ENCODE results near the gene ARHGEF6. TPM values are rescaled to one million over a fixed set of nuclear protein-coding genes. Genes with fewer than 3 reads are reported as not detected.
"Not testable (repeated sequence)": the region's sequence is repeated elsewhere in the genome, so short reads cannot be mapped to it uniquely, and the experiment has no call there.

ARHGEF6 gene
- total and polyA plus RNA-seq, 4 donors, result 4.9 to 22.4 (median 15.5) TPM

GRCh38 chrX:136778916-136779315, 1.8 kb downstream of the ARHGEF6 start:
- H3K4me3 ChIP-seq, result no peak overlapping the region
- peaks cover 0 to 8% (median 7%) of the 10 kb centered on the region in 3 donors for H3K27me3 ChIP-seq (ENCODE audit: control insufficient read depth in 3 of 3, insufficient read depth in 3 of 3, low read length in 2 of 3)
- H3K9me3 ChIP-seq (ENCODE audit: control insufficient read depth in 4 of 4, insufficient read depth in 3 of 4, low read length in 3 of 4), result no peaks in the 10 kb centered on the region
- DNase-seq (no peak), ATAC-seq (ENCODE audit: insufficient read depth, low FRiP score) (no peak)
- no peaks in the 10 kb centered on the region for H3K36me3 ChIP-seq (ENCODE audit: control insufficient read depth in 4 of 4, insufficient read depth in 4 of 4, low read length in 4 of 4)
- H3K9ac ChIP-seq (ENCODE audit: insufficient read depth in 1 of 2, low read length in 2 of 2), result no peak overlapping the region
- TF ChIP-seq CTCF (IDR thresholded peaks at IDR 0.05; ENCODE audit: control extremely low read depth, extremely low read depth), result no peak
- peaks cover 0 to 6% (median 0%) of the 10 kb centered on the region in 5 donors for H3K4me1 ChIP-seq (ENCODE audit: control insufficient read depth in 5 of 5, insufficient read depth in 5 of 5, low read length in 5 of 5)
- H3K27ac ChIP-seq (ENCODE audit: low read depth in 1 of 2, low read length in 1 of 2), result peak overlapping the region; percentile 23 to 41

DNA sequence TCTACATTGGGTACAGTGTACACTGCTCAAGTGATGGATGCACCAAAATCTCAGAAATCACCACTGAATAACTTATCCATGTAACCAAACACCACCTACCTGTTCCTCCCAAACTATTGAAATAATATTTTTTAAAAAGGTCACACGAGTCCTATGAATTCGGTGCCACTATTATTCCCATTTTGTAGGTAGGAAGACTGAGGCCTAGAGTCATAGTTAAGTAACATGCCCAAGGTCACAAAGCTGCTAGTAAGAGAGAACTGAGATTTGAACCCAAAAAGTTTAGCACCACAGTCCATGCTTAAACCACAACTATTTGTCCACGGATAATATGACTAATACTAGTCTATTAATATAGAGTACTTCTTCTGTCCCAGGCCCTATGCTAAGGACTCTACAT, 2.7 kb downstream of the ARHGEF6 start:
- no peak for TF ChIP-seq CTCF (IDR thresholded peaks at IDR 0.05; ENCODE audit: control extremely low read depth, extremely low read depth)
- 84 to 89% methylated on average over 3 of the region's 3 CpGs for WGBS, 2 donors
- Histone ChIP-seq H3K4me3 (no peak overlapping the region), H3K9me3 (ENCODE audit: control insufficient read depth in 4 of 4, insufficient read depth in 3 of 4, low read length in 3 of 4) (no peaks in the 10 kb centered on the region), H3K27me3 (ENCODE audit: control insufficient read depth in 3 of 3, insufficient read depth in 3 of 3, low read length in 2 of 3) (peaks cover 0 to 8% (median 7%) of the 10 kb centered on the region in 3 donors), H3K9ac (ENCODE audit: insufficient read depth in 1 of 2, low read length in 2 of 2) (no peak overlapping the region), H3K36me3 (ENCODE audit: control insufficient read depth in 4 of 4, insufficient read depth in 4 of 4, low read length in 4 of 4) (no peaks in the 10 kb centered on the region), H3K4me1 (ENCODE audit: control insufficient read depth in 5 of 5, insufficient read depth in 5 of 5, low read length in 5 of 5) (peaks cover 0 to 6% (median 0%) of the 10 kb centered on the region in 5 donors), H3K27ac (ENCODE audit: low read depth in 1 of 2, low read length in 1 of 2) (no peak overlapping the region)
- ATAC-seq (ENCODE audit: insufficient read depth, low FRiP score), result no peak
- no peak for DNase-seq

DNA sequence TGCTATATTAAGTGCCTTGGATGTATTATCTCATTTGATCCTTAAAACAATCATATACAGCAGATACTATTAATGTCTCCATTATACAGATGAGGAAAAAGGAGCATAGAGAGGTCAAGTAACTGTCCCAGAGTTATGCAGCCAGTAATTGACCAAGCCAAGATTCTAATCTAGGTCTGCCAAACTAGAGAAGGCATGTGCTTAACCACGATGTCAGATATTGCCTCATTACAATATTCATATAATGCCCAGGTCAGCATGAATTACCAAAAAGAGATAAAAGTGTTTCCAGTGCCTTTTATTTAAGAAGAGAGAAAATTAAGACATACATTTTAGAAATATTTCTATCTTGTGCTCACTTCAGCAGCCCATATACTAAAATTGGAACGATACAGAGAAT, 7.1 kb downstream of the ARHGEF6 start:
- Histone ChIP-seq H3K27ac (ENCODE audit: low read depth in 1 of 2, low read length in 1 of 2) (no peak overlapping the region), H3K36me3 (ENCODE audit: control insufficient read depth in 4 of 4, insufficient read depth in 4 of 4, low read length in 4 of 4) (no peaks in the 10 kb centered on the region), H3K4me3 (no peak overlapping the region), H3K4me1 (ENCODE audit: control insufficient read depth in 5 of 5, insufficient read depth in 5 of 5, low read length in 5 of 5) (peaks cover 0 to 3% (median 0%) of the 10 kb centered on the region in 5 donors), H3K9ac (ENCODE audit: insufficient read depth in 1 of 2, low read length in 2 of 2) (no peak overlapping the region), H3K9me3 (ENCODE audit: control insufficient read depth in 4 of 4, insufficient read depth in 3 of 4, low read length in 3 of 4) (no peaks in the 10 kb centered on the region), H3K27me3 (ENCODE audit: control insufficient read depth in 3 of 3, insufficient read depth in 3 of 3, low read length in 2 of 3) (peaks cover 0 to 3% (median 0%) of the 10 kb centered on the region in 3 donors)
- TF ChIP-seq CTCF (IDR thresholded peaks at IDR 0.05; ENCODE audit: control extremely low read depth, extremely low read depth), result no peak
- ATAC-seq (ENCODE audit: insufficient read depth, low FRiP score) (no peak), DNase-seq (no peak)
- WGBS, 2 donors, result 73% methylated on average over 2 of the region's 2 CpGs

DNA sequence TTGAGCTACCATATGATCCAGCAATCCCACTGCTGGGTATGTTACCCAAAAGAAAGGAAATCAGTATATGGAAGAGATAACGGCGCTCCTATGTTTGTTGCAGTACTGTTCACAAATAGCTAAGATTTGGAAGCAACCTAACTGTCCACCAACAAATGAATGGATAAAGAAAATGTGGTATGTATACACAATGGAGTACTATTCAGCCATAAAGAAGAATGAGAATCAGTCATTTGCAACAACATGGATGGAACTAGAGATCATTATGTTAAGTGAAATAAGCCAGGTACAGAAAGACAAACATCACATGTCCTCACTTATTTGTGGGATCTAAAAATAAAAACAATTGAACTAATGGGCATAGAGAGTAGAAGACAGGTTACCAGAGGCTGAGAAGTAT, 8.9 kb downstream of the ARHGEF6 start:
- H3K4me1 ChIP-seq (ENCODE audit: control insufficient read depth in 5 of 5, insufficient read depth in 5 of 5, low read length in 5 of 5); H3K9me3 ChIP-seq (ENCODE audit: control insufficient read depth in 4 of 4, insufficient read depth in 3 of 4, low read length in 3 of 4); DNase-seq; H3K4me3 ChIP-seq; ATAC-seq (ENCODE audit: insufficient read depth, low FRiP score); H3K9ac ChIP-seq (ENCODE audit: insufficient read depth in 1 of 2, low read length in 2 of 2); H3K27me3 ChIP-seq (ENCODE audit: control insufficient read depth in 3 of 3, insufficient read depth in 3 of 3, low read length in 2 of 3); H3K36me3 ChIP-seq (ENCODE audit: control insufficient read depth in 4 of 4, insufficient read depth in 4 of 4, low read length in 4 of 4); H3K27ac ChIP-seq (ENCODE audit: low read depth in 1 of 2, low read length in 1 of 2): not testable (repeated sequence)
- 94 to 96% methylated on average over 2 of the region's 2 CpGs for WGBS, 2 donors

Measured in lung (tissue), 12 donors.